Mononuclear cell (primary cell): Measurements from ENCODE around the gene SPINT3. TPM values are rescaled to one million over a fixed set of nuclear protein-coding genes. Genes with fewer than 3 reads are reported as not detected.

Experiments used
- H3K27me3 ChIP-seq: 2 replicates; pipeline ENCODE4 v1.6.0; 2011; ENCODE audit warnings: low read length, control low read depth; ENCODE audit not compliant: insufficient read depth
- H3K4me1 ChIP-seq: 2 replicates; pipeline ENCODE4 v1.5.1; 2011; ENCODE audit warnings: mild to moderate bottlenecking, low read length, control low read depth; ENCODE audit not compliant: insufficient read depth
- H3K4me3 ChIP-seq: 2 replicates; pipeline ENCODE4 v1.5.1; 2011; ENCODE audit warnings: mild to moderate bottlenecking, low read length, moderate library complexity
- H3K9me3 ChIP-seq: 2 replicates; pipeline ENCODE4 v1.5.1; 2011; ENCODE audit warnings: low read depth, mild to moderate bottlenecking, control low read depth, low read length
- total RNA-seq: library from RNA; depleted of rRNA; stranded (reverse); fragments of >200 nt; gene quantifications from one replicate; pipeline ENCODE4 v1.2.3, GENCODE V29; 2012

SPINT3 gene
- total RNA-seq, 1 donor, result not detected

GRCh38 chr20:45510242-45510862 is 5.1 kb downstream of the SPINT3 start:
- Histone ChIP-seq H3K4me3 (no peak overlapping the region), H3K4me1 (no peaks in the 10 kb centered on the region), H3K9me3 (no peaks in the 10 kb centered on the region), H3K27me3 (peaks cover 6% of the 10 kb centered on the region)

- peaks cover 13% of the 10 kb centered on the region for H3K27me3 ChIP-seq
- H3K4me3 ChIP-seq, result no peak overlapping the region
- H3K9me3 ChIP-seq, result no peaks in the 10 kb centered on the region
- H3K4me1 ChIP-seq, result no peaks in the 10 kb centered on the region
These were observed 6.3 kb downstream of the SPINT3 start for GRCh38 chr20:45509091-45509490.

GRCh38 chr20:45508068-45508886 is 7.1 kb downstream of the SPINT3 start:
- Histone ChIP-seq H3K4me1 (no peaks in the 10 kb centered on the region), H3K9me3 (no peaks in the 10 kb centered on the region), H3K27me3 (peaks cover 13% of the 10 kb centered on the region), H3K4me3 (no peak overlapping the region)

- no peak overlapping the region for H3K4me3 ChIP-seq
- H3K9me3 ChIP-seq, result no peaks in the 10 kb centered on the region
- H3K4me1 ChIP-seq, result no peaks in the 10 kb centered on the region
- peaks cover 15% of the 10 kb centered on the region for H3K27me3 ChIP-seq
These were observed 8.2 kb downstream of the SPINT3 start for GRCh38 chr20:45507011-45507820.

GRCh38 chr20:45506398-45506797 is 9.0 kb downstream of the SPINT3 start:
- Histone ChIP-seq H3K4me1 (no peaks in the 10 kb centered on the region), H3K9me3 (no peaks in the 10 kb centered on the region), H3K4me3 (no peak overlapping the region), H3K27me3 (peaks cover 14% of the 10 kb centered on the region)

GRCh38 chr20:45503403-45503802 is 12.0 kb downstream of the SPINT3 start:
- Histone ChIP-seq H3K9me3 (no peaks in the 10 kb centered on the region), H3K4me3 (no peak overlapping the region)

GRCh38 chr20:45502561-45502960 is 12.9 kb downstream of the SPINT3 start:
- H3K4me3 ChIP-seq, result no peak overlapping the region
- peaks cover 24% of the 10 kb centered on the region for H3K27me3 ChIP-seq
- no peaks in the 10 kb centered on the region for H3K9me3 ChIP-seq
- H3K4me1 ChIP-seq, result no peaks in the 10 kb centered on the region

More at GRCh38 chr20:45503403-45503802, 12.0 kb downstream of the SPINT3 start:
- peaks cover 24% of the 10 kb centered on the region for H3K27me3 ChIP-seq
- no peaks in the 10 kb centered on the region for H3K4me1 ChIP-seq

GRCh38 chr20:45501600-45501999 is 13.8 kb downstream of the SPINT3 start:
- Histone ChIP-seq H3K9me3 (no peaks in the 10 kb centered on the region), H3K4me3 (no peak overlapping the region), H3K27me3 (peaks cover 24% of the 10 kb centered on the region)

GRCh38 chr20:45500022-45500421 is 15.4 kb downstream of the SPINT3 start:
- Histone ChIP-seq H3K4me1 (peaks cover 12% of the 10 kb centered on the region), H3K4me3 (no peak overlapping the region), H3K27me3 (peaks cover 19% of the 10 kb centered on the region), H3K9me3 (no peaks in the 10 kb centered on the region)

More at GRCh38 chr20:45501600-45501999, 13.8 kb downstream of the SPINT3 start:
- H3K4me1 ChIP-seq, result no peaks in the 10 kb centered on the region

GRCh38 chr20:45497971-45498494 is 17.4 kb downstream of the SPINT3 start:
- H3K9me3 ChIP-seq, result no peaks in the 10 kb centered on the region
- peaks cover 18% of the 10 kb centered on the region for H3K4me1 ChIP-seq

GRCh38 chr20:45496166-45496565 is 19.3 kb downstream of the SPINT3 start:
- Histone ChIP-seq H3K4me3 (no peak overlapping the region), H3K27me3 (peaks cover 9% of the 10 kb centered on the region)

More at GRCh38 chr20:45497971-45498494, 17.4 kb downstream of the SPINT3 start:
- no peak overlapping the region for H3K4me3 ChIP-seq
- peaks cover 15% of the 10 kb centered on the region for H3K27me3 ChIP-seq

GRCh38 chr20:45495501-45495941 is 19.9 kb downstream of the SPINT3 start:
- Histone ChIP-seq H3K4me1 (peaks cover 18% of the 10 kb centered on the region), H3K9me3 (no peaks in the 10 kb centered on the region), H3K4me3 (no peak overlapping the region), H3K27me3 (peaks cover 7% of the 10 kb centered on the region)

More at GRCh38 chr20:45496166-45496565, 19.3 kb downstream of the SPINT3 start:
- no peaks in the 10 kb centered on the region for H3K9me3 ChIP-seq
- peaks cover 18% of the 10 kb centered on the region for H3K4me1 ChIP-seq

GRCh38 chr20:45489083-45489531 is 26.3 kb downstream of the SPINT3 start:
- no peak overlapping the region for H3K4me3 ChIP-seq

GRCh38 chr20:45487231-45487635 is 28.2 kb downstream of the SPINT3 start:
- Histone ChIP-seq H3K9me3 (no peaks in the 10 kb centered on the region), H3K4me1 (no peaks in the 10 kb centered on the region), H3K4me3 (no peak overlapping the region), H3K27me3 (peaks cover 15% of the 10 kb centered on the region)

More at GRCh38 chr20:45489083-45489531, 26.3 kb downstream of the SPINT3 start:
- H3K27me3 ChIP-seq, result peaks cover 12% of the 10 kb centered on the region
- H3K4me1 ChIP-seq, result no peaks in the 10 kb centered on the region
- no peaks in the 10 kb centered on the region for H3K9me3 ChIP-seq
